Mesodermal cell (in vitro differentiated cells): ENCODE measurements around the gene SCARB2.

Source experiments
- H3K27ac ChIP-seq: 2 replicates; pipeline ENCODE4 v1.7.0; 2013; ENCODE audit warnings: mild to moderate bottlenecking, low read depth, low read length, moderate library complexity; ENCODE audit not compliant: severe bottlenecking
- H3K36me3 ChIP-seq: 2 replicates; pipeline ENCODE4 v1.7.1; 2013; ENCODE audit warnings: mild to moderate bottlenecking, low read length, moderate library complexity; ENCODE audit not compliant: control insufficient read depth, insufficient read depth
- H3K4me1 ChIP-seq: one replicate; pipeline ENCODE4 v1.7.1; 2013; ENCODE audit warnings: mild to moderate bottlenecking, low read length; ENCODE audit not compliant: insufficient read depth, control insufficient read depth, poor library complexity, severe bottlenecking
- H3K4me3 ChIP-seq: 2 replicates; pipeline ENCODE4 v1.7.0; 2013; ENCODE audit warnings: low read length, control low read depth, mild to moderate bottlenecking; ENCODE audit not compliant: insufficient read depth, poor library complexity, severe bottlenecking; ENCODE audit errors: extremely low read depth
- H3K9me3 ChIP-seq: 2 replicates; pipeline ENCODE4 v1.7.1; 2013; ENCODE audit warnings: mild to moderate bottlenecking, low read length, moderate library complexity; ENCODE audit not compliant: control insufficient read depth
- WGBS, 2 experiments: methylation state at CpG; one replicate each; pipeline ENCODE4 v1.1.5; 2013; ENCODE audit warnings: missing lambda C conversion rate in 2 of 2; ENCODE audit not compliant: insufficient coverage in 2 of 2; 5-methylcytosine and 5-hydroxymethylcytosine counted together

Gene SCARB2

DNA sequence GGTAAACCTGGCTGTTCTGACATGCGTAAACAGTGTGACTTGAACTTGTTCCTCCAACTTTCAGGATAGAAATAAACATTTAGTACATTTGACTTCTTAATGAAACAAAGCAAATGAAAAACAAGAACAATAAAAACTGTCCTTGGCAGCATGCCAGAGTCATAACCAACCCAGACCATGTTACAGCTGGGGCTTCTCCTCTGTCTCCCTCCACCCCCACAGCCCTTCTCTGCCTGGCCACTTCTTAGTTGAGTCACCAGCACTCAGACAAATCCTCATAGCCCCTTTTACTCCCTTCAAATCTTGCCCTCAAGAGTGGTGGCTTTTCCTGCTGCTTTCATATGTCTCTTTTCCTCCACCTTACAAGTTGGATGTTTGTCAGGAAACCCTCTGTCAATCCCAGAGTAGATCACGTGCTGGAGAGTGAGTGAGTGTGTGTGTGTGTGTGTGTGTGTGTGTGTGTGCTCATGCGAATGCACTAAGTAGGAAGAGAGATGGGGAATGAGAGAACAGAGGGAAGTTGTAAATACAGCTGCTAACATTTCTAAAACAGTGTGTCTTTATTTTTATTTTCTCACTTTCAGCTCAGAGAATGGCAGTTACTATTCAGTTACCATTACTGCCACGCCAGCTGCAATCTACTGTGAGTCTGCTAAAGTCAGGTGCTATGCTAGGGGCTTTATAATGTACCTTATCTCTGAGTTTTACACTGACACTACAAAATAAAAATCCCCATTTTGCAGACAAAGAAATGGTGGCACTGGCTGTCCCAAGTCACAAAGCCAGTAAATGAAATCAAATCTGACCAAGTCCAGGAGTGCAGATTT, 15.0 kb downstream of the SCARB2 start:
- H3K4me3 ChIP-seq = no peak overlapping the region
- H3K9me3 ChIP-seq = no peaks in the 10 kb centered on the region
- H3K4me1 ChIP-seq = peaks cover 17% of the 10 kb centered on the region
- 0% methylated on average over 1 of the region's 4 CpGs; no CpG with 5 or more reads in 1 of the 2 experiments for WGBS, 2 experiments
- peaks cover 35% of the 10 kb centered on the region for H3K36me3 ChIP-seq
- H3K27ac ChIP-seq = peak overlapping the region; percentile 78

GRCh38 chr4:76197971-76198410, 15.6 kb downstream of the SCARB2 start:
- Histone ChIP-seq H3K27ac (peak overlapping the region; percentile 78), H3K9me3 (no peaks in the 10 kb centered on the region), H3K4me1 (peaks cover 17% of the 10 kb centered on the region), H3K36me3 (peaks cover 41% of the 10 kb centered on the region), H3K4me3 (no peak overlapping the region)
- 52 to 64% methylated on average over 2 to 3 of the region's 5 CpGs for WGBS, 2 experiments

DNA sequence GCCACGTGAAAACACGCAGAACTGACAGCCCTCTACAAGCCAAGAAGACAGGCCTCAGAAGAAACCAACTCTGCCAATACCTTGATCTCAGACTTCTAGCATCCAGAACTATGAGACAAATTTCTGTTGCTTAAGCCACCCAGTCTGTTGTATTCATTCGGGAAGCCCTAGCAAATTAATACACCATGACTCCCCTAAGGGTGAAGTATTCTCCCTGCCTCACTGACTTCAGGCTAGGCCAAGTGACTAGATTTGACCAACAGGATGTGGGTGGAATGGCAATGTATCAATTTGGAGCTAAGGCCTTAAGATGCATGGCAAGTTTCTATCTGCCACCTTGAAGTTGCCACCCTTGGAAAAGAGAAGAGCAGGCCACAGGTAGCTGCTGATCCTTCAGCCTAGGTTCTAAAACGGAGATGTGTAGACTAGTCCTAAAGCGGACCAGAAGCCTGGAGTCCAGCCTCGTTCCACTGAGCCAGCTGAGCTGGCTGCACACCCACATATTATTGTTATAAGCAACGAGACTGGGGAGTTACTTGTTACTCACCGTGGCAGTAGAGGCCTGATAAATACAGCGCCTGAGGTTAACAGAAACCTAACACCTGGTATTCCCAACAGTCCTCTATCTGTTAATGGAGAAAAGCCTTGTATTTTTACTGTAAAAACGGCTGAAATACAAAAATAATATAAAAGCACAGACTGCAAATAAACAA, 16.4 kb downstream of the SCARB2 start:
- H3K9me3 ChIP-seq = no peaks in the 10 kb centered on the region
- H3K4me3 ChIP-seq = no peak overlapping the region
- peaks cover 17% of the 10 kb centered on the region for H3K4me1 ChIP-seq
- H3K27ac ChIP-seq = peak overlapping the region; percentile 78
- WGBS, 2 experiments = 98 to 100% methylated on average over 5 to 7 of the region's 10 CpGs
- H3K36me3 ChIP-seq = peaks cover 49% of the 10 kb centered on the region

DNA sequence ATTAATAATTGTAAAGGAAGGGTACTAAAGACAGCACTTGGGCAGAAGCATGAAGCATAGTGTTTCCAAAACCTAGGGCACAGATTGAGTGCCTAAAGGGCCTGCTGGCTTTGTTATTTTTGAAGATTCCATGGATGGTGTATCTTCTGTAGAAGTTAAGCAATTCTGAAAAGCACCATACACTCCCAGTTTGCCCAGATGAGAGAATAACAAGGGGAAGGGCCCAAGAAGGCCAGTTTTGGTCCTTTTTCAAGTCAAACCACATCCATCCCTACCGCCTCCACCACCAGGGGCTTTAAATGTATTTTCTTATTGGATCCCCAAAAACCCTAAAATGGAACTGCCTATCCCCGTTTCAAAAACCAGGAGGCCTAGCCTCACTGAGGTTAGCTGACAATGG, 17.2 kb downstream of the SCARB2 start:
- no peak overlapping the region for H3K4me3 ChIP-seq
- H3K36me3 ChIP-seq = peaks cover 55% of the 10 kb centered on the region
- WGBS, 2 experiments = 90 to 100% methylated on average over 1 to 2 of the region's 2 CpGs
- H3K4me1 ChIP-seq = peaks cover 17% of the 10 kb centered on the region
- H3K9me3 ChIP-seq = no peaks in the 10 kb centered on the region
- no peak overlapping the region for H3K27ac ChIP-seq

GRCh38 chr4:76195326-76195725, 18.3 kb downstream of the SCARB2 start:
- Histone ChIP-seq H3K9me3 (no peaks in the 10 kb centered on the region), H3K27ac (no peak overlapping the region), H3K36me3 (peaks cover 57% of the 10 kb centered on the region), H3K4me1 (peaks cover 17% of the 10 kb centered on the region), H3K4me3 (no peak overlapping the region)
- WGBS, 2 experiments = 100% methylated on average over 2 of the region's 3 CpGs

DNA sequence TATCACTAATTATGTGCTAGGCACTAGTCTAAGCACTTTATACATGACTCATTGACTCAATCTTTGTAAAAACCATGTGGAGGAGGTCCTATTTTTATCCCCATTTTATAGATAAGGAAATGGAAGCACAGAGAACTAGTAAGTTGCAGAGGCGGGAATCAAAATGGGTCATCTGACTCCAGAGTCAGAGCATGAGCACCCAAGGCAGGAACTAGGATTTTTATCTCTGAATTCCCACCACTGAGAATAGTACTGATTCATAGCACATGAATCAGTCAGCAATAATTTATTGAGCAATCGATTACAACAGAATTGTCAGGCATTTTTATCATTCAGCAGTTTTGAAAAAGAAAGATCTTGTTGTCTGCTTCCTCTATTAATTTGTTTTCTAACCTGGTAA, 19.3 kb downstream of the SCARB2 start:
- peaks cover 17% of the 10 kb centered on the region for H3K4me1 ChIP-seq
- no peaks in the 10 kb centered on the region for H3K9me3 ChIP-seq
- H3K27ac ChIP-seq = peak overlapping the region; percentile 29
- 100% methylated on average over 1 of the region's 2 CpGs; no CpG with 5 or more reads in 1 of the 2 experiments for WGBS, 2 experiments
- H3K4me3 ChIP-seq = no peak overlapping the region
- peaks cover 67% of the 10 kb centered on the region for H3K36me3 ChIP-seq

DNA sequence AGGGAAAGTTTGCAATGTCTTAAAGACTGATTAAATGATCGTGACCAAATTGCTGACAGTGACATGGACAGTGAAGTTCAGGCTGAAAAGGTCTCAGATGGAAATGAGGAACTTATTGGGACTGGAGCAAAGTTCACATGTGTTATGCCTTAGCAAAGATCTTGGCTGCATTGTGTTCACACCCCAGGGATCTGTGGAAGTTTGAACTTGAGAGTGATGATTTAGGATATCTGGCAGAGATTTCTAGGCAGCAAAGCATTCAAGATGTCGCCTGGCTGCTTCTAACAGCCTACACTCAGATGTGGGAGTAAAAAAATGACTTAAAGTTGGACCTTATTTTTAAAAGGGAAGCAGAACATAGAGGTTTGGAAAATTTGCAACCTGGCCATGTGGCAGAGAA, 21.4 kb downstream of the SCARB2 start:
- H3K4me1 ChIP-seq = no peaks in the 10 kb centered on the region
- no peak overlapping the region for H3K27ac ChIP-seq
- 90 to 96% methylated on average over 1 to 2 of the region's 2 CpGs for WGBS, 2 experiments
- no peak overlapping the region for H3K4me3 ChIP-seq
- H3K36me3 ChIP-seq = peaks cover 63% of the 10 kb centered on the region
- H3K9me3 ChIP-seq = no peaks in the 10 kb centered on the region

GRCh38 chr4:76188557-76188956, 25.1 kb downstream of the SCARB2 start:
- Histone ChIP-seq H3K4me3 (no peak overlapping the region), H3K36me3 (peaks cover 36% of the 10 kb centered on the region), H3K27ac (no peak overlapping the region), H3K9me3 (no peaks in the 10 kb centered on the region), H3K4me1 (no peaks in the 10 kb centered on the region)
- WGBS, 2 experiments = 88 to 95% methylated on average over 2 to 3 of the region's 3 CpGs

DNA sequence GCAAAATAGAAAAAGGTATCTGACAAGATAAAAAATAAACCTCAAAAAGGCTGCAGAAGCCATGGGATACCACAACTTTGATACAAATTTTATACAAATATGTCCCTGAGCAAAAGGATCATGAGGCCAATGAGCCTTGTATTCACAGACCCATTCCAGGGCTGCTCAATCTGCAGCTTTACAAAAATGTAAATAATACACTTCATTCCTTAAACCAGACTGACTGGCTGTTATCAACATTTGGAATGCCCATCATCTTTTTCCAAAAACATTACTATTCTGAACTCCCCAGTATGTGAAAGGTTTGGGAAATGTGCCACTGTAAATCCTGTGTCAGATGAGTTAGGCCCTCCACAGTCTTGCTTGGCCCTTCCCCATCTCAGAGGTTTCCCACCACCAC, 25.5 kb downstream of the SCARB2 start:
- Histone ChIP-seq H3K36me3 (peaks cover 32% of the 10 kb centered on the region), H3K4me3 (no peak overlapping the region)

DNA sequence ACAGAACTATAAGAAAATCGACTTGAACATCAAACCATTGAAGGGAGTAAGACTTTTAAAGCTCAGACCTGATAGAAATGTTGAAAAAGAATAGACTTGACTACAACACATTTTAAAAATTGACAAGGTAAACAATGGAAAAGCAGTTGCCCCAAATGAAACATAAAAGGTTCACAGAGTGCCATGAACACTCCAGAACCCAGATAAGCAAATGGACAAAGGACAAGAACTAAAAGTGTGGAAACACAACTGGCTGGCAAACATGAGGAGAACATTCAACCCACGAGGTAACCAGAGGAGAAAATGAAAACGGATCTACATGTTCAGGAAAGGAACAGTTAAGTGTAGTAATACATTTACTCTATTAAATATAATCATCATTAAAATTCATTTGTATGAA, 26.5 kb downstream of the SCARB2 start:
- Histone ChIP-seq H3K27ac (no peak overlapping the region), H3K4me1 (no peaks in the 10 kb centered on the region), H3K36me3 (peaks cover 22% of the 10 kb centered on the region), H3K4me3 (no peak overlapping the region), H3K9me3 (no peaks in the 10 kb centered on the region)
- 100% methylated on average over 1 of the region's 3 CpGs; no CpG with 5 or more reads in 1 of the 2 experiments for WGBS, 2 experiments

More for the DNA sequence above, 25.5 kb downstream of the SCARB2 start:
- Histone ChIP-seq H3K27ac (no peak overlapping the region), H3K4me1 (no peaks in the 10 kb centered on the region), H3K9me3 (no peaks in the 10 kb centered on the region)

DNA sequence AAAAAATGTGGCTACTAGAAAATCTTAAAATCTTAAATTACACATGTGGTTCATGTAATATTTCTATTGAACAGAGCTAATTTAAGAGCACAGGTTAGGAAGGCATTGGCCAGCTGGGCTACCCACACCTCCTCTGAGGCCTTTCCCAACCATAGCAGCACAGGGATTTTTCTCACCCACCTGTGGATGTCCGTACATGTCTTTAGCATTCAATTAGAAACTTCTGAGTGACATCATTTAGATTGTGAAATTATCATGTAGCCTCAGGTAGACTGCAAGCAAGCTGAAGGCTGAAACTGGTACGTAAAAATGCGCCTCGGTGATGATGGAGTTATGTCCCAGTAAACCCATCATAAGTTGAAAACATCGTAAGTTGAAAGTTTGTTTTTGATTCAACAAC, 31.2 kb downstream of the SCARB2 start:
- H3K9me3 ChIP-seq = no peaks in the 10 kb centered on the region
- H3K27ac ChIP-seq = no peak overlapping the region
- peaks cover 13% of the 10 kb centered on the region for H3K36me3 ChIP-seq
- no peaks in the 10 kb centered on the region for H3K4me1 ChIP-seq
- H3K4me3 ChIP-seq = no peak overlapping the region
- 90 to 92% methylated on average over 3 to 5 of the region's 5 CpGs for WGBS, 2 experiments
